Stimulated activated CD8-positive, alpha-beta memory T cell treated with anti-CD3 and anti-CD28 coated beads, Interleukin-4, amount 100 ng/mL, for 24 hours (primary cell): ENCODE data around the gene RUBCNL.
"Not testable (repeated sequence)": the region's sequence is repeated elsewhere in the genome, so short reads cannot be mapped to it uniquely, and the experiment has no call there.

Experiments
- DNase-seq: peaks from one replicate; pipeline ENCODE4 v3.0.0-alpha.2; 2020; ENCODE audit warnings: low read depth

RUBCNL gene

GRCh38 chr13:46372938-46373337 is 14.1 kb downstream of the RUBCNL start:
- DNase-seq = not testable (repeated sequence)

DNA sequence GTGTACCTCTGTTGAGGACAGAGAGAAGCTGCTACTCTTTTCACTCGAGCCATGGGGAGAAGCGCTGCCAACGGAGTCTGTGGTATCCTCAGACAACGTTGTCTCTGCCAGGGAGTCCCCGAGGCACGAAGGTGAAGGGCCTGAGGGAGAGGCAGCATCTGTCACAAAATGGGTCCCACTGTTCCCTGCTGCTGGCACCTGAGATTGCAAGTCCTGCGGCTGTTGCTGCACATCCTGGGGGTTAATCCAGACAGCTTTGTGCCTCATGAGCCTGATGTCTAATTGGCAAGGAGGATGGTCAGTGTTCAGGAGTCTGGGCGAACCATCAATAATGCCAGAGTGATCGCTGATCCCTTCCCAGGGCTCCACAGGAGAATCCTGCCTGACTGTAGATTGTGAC is 15.0 kb downstream of the RUBCNL start:
- DNase-seq = no peak

DNA sequence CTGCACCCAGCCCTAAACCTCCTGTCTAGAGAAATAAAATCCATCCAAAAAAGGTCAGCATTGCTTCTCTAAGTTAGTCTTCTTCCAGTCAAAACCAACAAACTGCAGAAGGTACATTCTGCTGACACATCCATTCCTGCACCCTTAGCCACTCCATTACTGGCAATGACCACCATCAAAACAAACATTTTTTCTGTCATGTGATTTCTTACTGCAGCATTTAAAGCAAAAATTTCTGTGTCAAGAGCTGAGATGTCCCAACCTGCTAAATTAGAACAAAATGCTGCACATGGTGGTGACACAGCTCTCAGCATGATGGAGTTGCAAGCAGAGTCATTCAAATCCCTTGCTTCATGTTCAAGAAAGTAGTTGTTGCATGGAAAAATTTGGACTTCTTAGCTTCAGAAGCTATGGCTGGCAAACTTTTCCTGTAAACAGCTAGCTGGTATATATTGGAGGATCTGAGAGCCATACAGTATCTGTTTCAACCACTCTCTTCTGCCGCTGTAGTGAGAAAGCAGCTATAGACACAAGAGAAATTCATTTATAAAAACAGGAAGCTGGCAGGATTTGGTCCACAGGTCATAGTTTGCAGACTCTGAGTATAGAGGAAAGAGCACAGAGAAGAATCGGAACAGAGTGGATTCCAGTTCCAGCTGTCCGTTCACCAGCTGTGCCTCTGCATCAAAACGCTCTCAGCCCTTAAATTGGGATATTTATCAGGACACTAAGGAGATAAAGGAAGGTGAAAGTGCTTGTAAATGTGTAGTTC is 17.4 kb downstream of the RUBCNL start:
- DNase-seq = no peak

GRCh38 chr13:46367617-46368327 is 19.3 kb downstream of the RUBCNL start:
- no peak for DNase-seq

- no peak for DNase-seq
These were observed 25.6 kb downstream of the RUBCNL start for GRCh38 chr13:46361276-46361934.

GRCh38 chr13:46360604-46361003 is 26.4 kb downstream of the RUBCNL start:
- DNase-seq = no peak

- DNase-seq = no peak
These were observed 27.3 kb downstream of the RUBCNL start for GRCh38 chr13:46359714-46360113.

DNA sequence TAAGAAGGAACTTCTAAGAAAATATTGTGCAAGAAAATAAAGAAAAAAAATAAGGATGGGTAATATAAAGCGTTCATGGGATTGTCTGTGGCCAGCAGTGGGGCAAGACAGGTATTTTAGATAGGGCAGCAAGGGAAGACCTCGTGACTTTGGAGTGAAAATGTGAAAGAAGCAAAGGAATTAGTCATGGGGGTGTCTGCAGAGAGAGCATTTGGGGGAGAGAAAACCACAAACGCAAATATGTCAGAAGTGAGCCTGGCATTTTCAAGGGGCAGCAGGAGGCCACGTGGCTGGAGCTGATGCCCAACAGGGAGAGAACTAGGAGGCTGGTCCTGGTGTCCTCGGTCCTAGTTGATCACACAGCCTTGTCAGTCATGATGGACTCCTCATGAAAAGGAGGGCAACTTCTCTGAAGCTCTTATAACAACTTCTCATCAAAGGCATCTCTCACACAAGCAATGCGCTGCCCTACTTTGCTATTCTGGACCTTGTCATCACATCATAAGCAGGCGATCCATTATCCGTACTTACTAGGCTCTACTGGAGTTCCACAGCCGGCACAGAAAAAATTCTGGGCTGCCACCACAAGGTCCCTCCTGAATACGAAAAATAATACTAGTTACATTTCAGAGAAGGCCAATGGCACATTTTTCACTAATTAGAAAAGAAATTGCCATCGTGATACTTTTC is 31.0 kb downstream of the RUBCNL start:
- DNase-seq = no peak

DNA sequence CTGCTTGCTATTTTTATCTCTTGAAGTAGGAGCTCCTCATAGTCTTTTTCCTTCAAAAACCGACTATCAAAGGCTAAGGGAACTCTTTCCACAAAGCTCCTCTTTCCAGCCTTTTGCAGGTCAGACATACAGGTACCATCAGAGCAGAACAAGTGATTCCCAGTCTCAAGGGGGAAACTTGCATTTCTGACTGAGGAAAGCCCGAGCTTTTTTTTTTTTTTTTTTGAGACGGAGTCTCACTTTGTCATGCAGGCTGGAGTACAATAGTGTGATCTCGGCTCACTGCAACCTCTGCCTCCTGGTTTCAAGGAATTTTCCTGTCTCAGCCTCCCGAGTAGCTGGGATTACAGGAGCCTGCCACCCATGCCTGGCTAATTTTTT is 32.0 kb downstream of the RUBCNL start:
- no peak for DNase-seq

- no peak for DNase-seq
These were observed 32.6 kb downstream of the RUBCNL start for GRCh38 chr13:46354156-46355087.

DNA sequence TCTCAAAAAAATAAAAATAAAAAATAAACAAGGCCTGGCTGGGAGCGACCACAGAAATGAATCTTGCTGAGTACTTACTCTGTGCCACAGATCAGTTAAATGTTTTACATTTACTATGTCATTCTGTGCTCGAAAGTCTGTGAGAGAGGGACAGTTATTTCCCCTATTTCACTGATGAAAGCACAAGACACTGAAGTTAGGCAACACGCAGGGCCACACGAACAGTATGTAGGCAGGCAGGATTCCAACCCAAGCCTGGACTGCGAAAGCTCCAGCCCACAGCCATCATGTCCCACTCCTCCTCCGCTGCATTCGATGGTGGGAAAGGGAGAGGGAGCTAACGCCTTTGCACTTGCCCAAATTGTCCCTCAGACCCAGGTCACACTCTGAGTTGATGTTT is 34.2 kb downstream of the RUBCNL start:
- no peak for DNase-seq

GRCh38 chr13:46350003-46350402 is 37.0 kb downstream of the RUBCNL start:
- DNase-seq = no peak

DNA sequence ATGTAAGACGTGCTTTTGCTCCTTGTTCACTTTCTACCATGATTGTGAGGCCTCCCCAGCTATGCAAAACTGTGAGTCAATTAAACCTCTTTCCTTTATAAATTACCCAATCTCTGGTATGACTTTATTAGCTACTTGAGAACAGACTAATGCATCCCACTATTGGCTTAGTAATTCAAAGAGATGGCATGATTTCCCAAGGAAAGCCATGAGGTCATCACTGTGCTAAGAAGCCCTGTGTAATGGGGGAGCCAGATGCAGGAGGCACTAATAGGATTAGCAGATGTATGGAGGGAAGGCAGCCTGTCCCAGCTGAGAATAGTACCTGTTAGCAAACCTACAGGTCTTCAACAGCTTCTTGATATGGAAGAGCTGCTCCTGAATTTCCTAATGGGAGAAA is 38.1 kb downstream of the RUBCNL start:
- no peak for DNase-seq

- DNase-seq = no peak
These were observed 39.8 kb downstream of the RUBCNL start for GRCh38 chr13:46347277-46347676.

DNA sequence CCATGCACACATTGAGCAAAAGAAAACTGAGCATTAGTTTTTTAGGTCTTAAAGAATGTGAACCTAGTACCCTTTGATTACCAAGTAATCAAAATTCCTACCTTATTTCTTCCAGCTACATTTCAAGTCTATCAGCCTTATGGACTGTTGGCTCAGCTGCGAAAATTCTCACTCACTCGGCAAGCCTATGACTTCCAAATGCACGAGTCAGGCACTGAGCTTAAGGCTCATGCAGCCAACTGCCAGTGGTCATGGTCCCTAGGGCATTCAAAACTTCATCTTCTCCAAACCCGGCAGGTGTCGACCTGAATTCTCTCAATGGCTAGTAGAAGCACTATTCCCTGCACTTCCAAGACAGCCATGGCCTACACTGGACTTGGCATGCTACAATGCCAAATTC is 41.2 kb downstream of the RUBCNL start:
- no peak for DNase-seq

GRCh38 chr13:46345398-46345797 is 41.7 kb downstream of the RUBCNL start:
- DNase-seq = no peak

- DNase-seq = no peak
These were observed 43.6 kb downstream of the RUBCNL start for GRCh38 chr13:46343279-46343994.

DNA sequence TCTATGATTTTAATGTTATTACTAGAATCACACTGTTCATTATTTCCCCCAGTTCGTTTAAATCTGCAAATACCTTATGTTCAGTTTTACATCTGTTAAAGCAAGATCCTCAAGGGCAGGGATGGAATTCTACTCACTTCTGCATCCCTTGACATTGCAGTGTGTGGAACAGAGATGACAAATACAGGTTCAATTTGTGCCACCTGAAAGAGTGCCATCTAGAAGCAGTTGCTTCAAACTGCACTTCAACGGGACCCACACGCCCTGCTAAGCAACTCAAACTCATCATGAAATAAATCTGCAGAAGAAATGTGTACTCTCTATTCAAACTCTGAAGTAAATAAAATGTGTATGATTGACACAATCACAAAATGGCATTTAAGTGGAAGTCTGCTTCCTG is 44.5 kb downstream of the RUBCNL start:
- no peak for DNase-seq

DNA sequence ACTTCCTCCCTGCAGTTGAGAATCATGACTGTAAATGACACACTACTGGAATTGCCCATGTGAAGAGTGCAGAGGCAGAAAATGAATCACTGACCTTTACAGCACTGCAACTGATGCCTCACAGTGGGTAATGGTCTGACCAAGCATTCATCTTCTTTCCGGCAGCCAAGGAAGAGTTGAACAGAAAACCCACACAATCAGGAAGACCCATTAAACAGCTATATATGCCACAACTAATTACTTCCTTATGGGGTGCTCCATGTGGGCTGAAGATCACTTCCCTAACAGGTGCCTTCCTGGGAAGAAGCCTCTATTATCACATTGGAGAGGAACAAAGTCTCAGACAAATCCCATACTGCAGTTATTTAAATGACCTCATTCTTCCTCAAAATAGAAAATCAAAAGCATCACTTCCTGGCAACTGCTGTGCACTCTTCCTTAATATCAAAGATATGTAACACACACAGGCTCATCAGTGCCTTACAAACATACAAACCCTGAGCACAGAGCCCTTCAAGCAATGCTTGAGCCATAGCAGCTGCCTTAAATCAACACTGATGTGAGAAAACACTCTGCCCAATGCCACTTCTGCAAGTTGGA is 45.8 kb downstream of the RUBCNL start:
- no peak for DNase-seq

DNA sequence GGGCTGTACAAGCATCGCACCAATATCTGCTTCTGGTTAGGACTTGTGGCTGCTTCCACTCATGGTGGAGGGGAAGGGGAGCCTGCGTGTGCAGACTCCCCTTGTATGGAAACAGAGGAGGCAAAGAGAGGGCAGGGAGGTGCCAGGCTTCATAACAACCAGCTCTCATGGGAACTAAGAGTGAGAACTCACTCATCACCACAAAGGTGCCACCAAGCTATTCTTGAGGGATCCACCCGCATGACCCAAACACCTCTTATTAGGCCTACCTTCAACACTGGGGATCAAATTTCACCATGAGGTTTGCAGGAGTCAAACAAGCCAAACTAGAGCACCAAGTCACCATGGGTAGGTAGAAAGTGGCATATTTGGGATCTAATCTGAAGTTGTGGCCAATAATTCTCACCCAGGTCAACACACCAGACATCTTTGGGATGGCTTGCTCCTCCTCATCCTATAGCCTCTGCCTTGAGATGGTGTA is 46.4 kb downstream of the RUBCNL start:
- no peak for DNase-seq
